Activated naive CD4-positive, alpha-beta T cell treated with anti-CD3 and anti-CD28 coated beads, Interleukin-2, amount 10 ng/mL, durations not matched to agents 7 days and 5 days (primary cell): ENCODE results near the gene XIST.
"Not testable (repeated sequence)": the region's sequence is repeated elsewhere in the genome, so short reads cannot be mapped to it uniquely, and the experiment has no call there.

Experiments used
- CTCF ChIA-PET: fragments of 350-600 bp; sonication (Branson Sonifier 250); formaldehyde crosslinking; loops from one replicate; lab custom pipeline; 2021; ENCODE audit warnings: antibody characterized with exemption; lab: Charles Lee
- DNase-seq: peaks from one replicate; pipeline ENCODE4 v3.0.0-alpha.2; 2020
- H3K27ac Mint-ChIP-seq: one replicate; pipeline ENCODE4 v1.8.0; 2021; ENCODE audit warnings: mild to moderate bottlenecking, moderate library complexity, mixed read lengths
- H3K27me3 Mint-ChIP-seq: one replicate; pipeline ENCODE4 v1.8.0; 2021; ENCODE audit warnings: mild to moderate bottlenecking, mixed read lengths
- H3K36me3 Mint-ChIP-seq: one replicate; pipeline ENCODE4 v1.8.0; 2021; ENCODE audit warnings: mixed read lengths
- H3K4me1 Mint-ChIP-seq: one replicate; pipeline ENCODE4 v1.8.0; 2021; ENCODE audit warnings: mixed read lengths
- H3K4me3 Mint-ChIP-seq: one replicate; pipeline ENCODE4 v1.8.0; 2021; ENCODE audit warnings: mild to moderate bottlenecking, moderate library complexity, mixed read lengths
- H3K9me3 Mint-ChIP-seq: one replicate; pipeline ENCODE4 v1.8.0; 2021; ENCODE audit warnings: mixed read lengths

The XIST gene

DNA sequence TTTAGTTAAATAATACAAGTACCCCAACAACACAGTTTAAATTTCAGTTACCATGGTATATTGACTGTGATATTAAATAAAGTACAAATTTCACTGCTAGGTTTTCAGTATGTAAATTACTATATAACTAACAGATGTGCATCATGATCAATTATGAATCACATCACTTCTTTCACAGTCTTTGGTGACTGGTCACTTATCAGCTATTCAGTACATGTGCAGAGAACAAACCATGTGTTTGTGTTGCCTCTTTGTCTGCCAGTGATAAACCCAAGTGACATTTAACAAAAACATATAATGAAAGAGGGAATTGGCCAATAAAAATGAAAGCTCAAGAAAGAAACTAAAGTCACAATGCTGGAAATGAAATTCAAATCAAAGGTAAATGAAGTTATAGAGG, 40.3 kb downstream of the XIST start:
- Mint-ChIP-seq H3K27me3 (no peaks in the 10 kb centered on the region), H3K4me1 (no peaks in the 10 kb centered on the region), H3K4me3 (no peak overlapping the region), H3K27ac (no peak overlapping the region), H3K9me3 (no peaks in the 10 kb centered on the region), H3K36me3 (no peaks in the 10 kb centered on the region)
- CTCF ChIA-PET = no interaction called here
- no peak for DNase-seq

DNA sequence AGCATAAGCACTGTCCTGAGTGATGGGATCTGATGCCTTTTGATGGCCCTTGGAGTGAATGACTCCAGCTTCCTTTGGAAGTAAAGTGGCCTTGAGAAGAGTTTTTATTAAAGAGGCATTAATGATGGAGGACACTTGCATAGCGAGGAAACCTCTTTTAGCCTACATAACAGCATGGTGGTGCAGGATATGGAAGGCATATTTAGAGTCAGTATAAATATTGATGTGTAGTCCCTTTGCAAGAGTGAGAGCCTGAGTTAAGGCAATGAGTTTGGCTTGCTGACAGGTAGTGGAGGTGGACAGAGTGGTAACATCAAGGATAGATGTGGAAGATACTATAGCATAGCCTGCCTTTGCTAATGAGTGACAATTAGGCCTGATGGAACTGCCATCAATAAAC, 48.4 kb downstream of the XIST start:
- H3K4me1 Mint-ChIP-seq, H3K36me3 Mint-ChIP-seq, H3K27ac Mint-ChIP-seq, CTCF ChIA-PET, H3K4me3 Mint-ChIP-seq, H3K27me3 Mint-ChIP-seq, DNase-seq, H3K9me3 Mint-ChIP-seq: not testable (repeated sequence)

DNA sequence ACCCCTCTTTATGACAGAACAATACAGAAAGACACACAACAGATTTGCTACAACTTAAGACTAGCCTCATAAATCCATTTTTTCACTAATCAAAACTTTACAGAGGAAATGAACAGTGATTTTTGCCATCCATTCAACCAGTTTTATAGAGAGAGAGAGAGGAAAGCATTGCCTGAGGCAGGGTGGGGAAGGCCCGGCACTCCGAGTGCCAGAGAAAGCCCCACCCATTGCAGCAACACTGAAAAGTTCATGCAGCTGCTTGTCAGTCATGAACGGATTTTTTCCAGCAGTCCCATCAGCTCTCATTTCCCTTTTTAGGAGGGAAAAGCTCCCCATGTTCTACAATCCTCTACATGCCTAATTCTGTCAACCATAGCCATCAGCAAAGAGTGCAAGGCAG, 52.6 kb downstream of the XIST start:
- CTCF ChIA-PET = no interaction called here
- Mint-ChIP-seq H3K27me3 (no peaks in the 10 kb centered on the region), H3K36me3 (no peaks in the 10 kb centered on the region), H3K27ac (no peak overlapping the region), H3K4me1 (no peaks in the 10 kb centered on the region), H3K9me3 (no peaks in the 10 kb centered on the region), H3K4me3 (no peak overlapping the region)
- no peak for DNase-seq

DNA sequence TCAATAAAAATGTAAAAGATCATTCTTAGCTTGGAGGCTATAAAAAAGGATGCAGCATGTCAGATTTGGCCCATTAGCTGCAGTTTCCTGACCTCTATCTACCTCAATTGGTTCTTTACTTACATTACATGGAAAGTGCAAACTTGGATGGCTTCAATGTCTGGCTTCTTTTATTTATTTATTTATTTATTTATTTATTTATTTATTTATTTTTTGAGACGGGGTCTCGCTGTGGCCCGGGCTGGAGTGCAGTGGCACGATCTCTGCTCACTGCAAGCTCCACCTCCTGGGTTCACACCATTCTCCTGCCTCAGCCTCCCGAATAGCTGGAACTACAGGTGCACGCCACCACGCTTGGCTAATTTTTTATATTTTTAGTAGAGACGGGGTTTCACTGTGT, 60.0 kb downstream of the XIST start:
- H3K27ac Mint-ChIP-seq, CTCF ChIA-PET, H3K36me3 Mint-ChIP-seq, H3K4me3 Mint-ChIP-seq, H3K9me3 Mint-ChIP-seq, DNase-seq, H3K27me3 Mint-ChIP-seq, H3K4me1 Mint-ChIP-seq: not testable (repeated sequence)

DNA sequence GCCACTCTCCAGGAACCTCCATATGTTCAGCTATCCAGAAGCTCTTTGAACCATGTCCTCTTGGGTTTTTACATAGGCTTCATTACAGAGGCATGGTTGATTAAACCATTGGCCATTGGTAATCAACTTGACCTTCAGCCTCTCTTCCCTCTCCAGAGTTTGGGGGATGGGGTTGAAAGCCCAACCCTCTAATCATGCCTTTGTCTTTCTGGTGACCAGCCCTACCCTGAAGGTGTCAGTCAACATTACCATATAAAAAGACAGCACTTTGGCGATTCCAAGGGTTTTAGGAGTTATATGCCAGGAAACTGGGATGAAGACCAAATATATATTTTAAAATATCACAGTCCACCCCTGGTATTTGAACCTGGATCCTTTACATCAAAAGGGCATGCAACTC, 67.0 kb downstream of the XIST start:
- DNase-seq = no peak
- Mint-ChIP-seq H3K4me1 (no peaks in the 10 kb centered on the region), H3K9me3 (no peaks in the 10 kb centered on the region), H3K27me3 (no peaks in the 10 kb centered on the region), H3K27ac (no peak overlapping the region), H3K4me3 (no peak overlapping the region), H3K36me3 (no peaks in the 10 kb centered on the region)
- CTCF ChIA-PET = no interaction called here
